K562 (cell line): ENCODE data around the gene SCAANT1.

Experiments used
- ELF4 ChIP-seq: fragments of 450-650 bp; formaldehyde crosslinking; IDR thresholded peaks from 2 replicates; pipeline ENCODE4 v1.4.0; 2022; ENCODE audit warnings: missing genetic modification characterization
- PRMT5 ChIP-seq: sonication (generic); formaldehyde crosslinking; IDR thresholded peaks from 2 replicates; pipeline ENCODE4 v1.5.0; 2020; ENCODE audit warnings: missing genetic modification reagents

GRCh38 chr3:63864008-63864964, 47.9 kb downstream of the SCAANT1 start:
- no peak for TF ChIP-seq ELF4
- TF ChIP-seq PRMT5 (CRISPR knock-in tag) = no peak
